ENCODE data around the gene E2F6. TPM values are rescaled to one million over a fixed set of nuclear protein-coding genes. Genes with fewer than 3 reads are reported as not detected.

E2F6 gene
- total RNA-seq, 1 experiment from 2014 or later: 14.2 TPM

DNA sequence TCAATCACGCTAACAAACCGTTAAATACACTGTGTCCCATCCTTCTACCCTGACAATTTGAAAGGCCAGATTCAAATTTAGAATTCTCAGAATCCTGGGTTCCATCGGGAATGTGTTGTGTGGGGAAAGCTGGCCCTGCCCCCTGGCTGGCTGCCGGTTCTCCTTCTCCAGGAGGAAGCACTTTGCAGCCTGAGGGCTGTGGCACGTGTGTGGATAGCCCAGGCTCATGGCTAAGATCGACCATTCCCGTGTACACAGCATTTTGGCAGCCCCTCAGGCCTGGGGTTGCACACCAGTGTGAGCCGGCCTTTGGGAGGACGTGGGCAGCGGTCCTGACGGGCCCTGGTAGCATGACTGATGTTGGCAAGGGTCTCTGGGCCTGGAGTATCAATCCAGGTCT, 70.6 kb downstream of the E2F6 start (continued):
- TF ChIP-seq AFF4 (CRISPR knock-in tag; IDR thresholded peaks at IDR 0.05; ENCODE audit: borderline replicate concordance) (no peak), NR3C1 (CRISPR knock-in tag; conservative IDR thresholded peaks at IDR 0.05; ENCODE audit: low read depth) (no peak), HMGA2 (CRISPR knock-in tag; IDR thresholded peaks at IDR 0.05) (no peak)
- TF ChIP-seq, protein P1, sequence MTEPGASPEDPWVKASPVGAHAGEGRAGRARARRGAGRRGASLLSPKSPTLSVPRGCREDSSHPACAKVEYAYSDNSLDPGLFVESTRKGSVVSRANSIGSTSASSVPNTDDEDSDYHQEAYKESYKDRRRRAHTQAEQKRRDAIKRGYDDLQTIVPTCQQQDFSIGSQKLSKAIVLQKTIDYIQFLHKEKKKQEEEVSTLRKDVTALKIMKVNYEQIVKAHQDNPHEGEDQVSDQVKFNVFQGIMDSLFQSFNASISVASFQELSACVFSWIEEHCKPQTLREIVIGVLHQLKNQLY (CRISPR knock-in tag; IDR thresholded peaks at IDR 0.05): no peak
- TF ChIP-seq, protein P2, sequence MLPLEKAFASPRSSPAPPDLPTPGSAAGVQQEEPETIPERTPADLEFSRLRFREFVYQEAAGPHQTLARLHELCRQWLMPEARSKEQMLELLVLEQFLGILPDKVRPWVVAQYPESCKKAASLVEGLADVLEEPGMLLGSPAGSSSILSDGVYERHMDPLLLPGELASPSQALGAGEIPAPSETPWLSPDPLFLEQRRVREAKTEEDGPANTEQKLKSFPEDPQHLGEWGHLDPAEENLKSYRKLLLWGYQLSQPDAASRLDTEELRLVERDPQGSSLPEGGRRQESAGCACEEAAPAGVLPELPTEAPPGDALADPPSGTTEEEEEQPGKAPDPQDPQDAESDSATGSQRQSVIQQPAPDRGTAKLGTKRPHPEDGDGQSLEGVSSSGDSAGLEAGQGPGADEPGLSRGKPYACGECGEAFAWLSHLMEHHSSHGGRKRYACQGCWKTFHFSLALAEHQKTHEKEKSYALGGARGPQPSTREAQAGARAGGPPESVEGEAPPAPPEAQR (CRISPR knock-in tag; IDR thresholded peaks at IDR 0.05): no peak

Other genes with a start within 250 kb of the E2F6 start
- gene ROCK2, start 121.5 kb downstream of the E2F6 start, total RNA-seq (2021): 21.3 to 25.9 TPM (median 22.4 TPM) in 3 replicates
- 31.9 to 35.7 TPM (median 34.4 TPM) in 3 replicates for gene GREB1, start 67.9 kb upstream of the E2F6 start, total RNA-seq (2021)
- 0.16 TPM in 1 of 3 replicates, not detected in the others for gene NTSR2, start 204.0 kb upstream of the E2F6 start, total RNA-seq (2021)